Activated naive CD4-positive, alpha-beta T cell treated with anti-CD3 and anti-CD28 coated beads, Interleukin-2, amount 50 U/mL, for 24 hours (primary cell): ENCODE measurements around the gene BCL2A1.
"Not testable (repeated sequence)": the region's sequence is repeated elsewhere in the genome, so short reads cannot be mapped to it uniquely, and the experiment has no call there.

ENCODE experiments used
- H3K27ac Mint-ChIP-seq: one replicate; pipeline ENCODE4 v1.8.0; 2021; ENCODE audit warnings: mild to moderate bottlenecking, mixed read lengths
- H3K27me3 Mint-ChIP-seq: one replicate; pipeline ENCODE4 v1.8.0; 2021; ENCODE audit warnings: mixed read lengths
- H3K36me3 Mint-ChIP-seq: one replicate; pipeline ENCODE4 v1.8.0; 2021; ENCODE audit warnings: mixed read lengths
- H3K4me1 Mint-ChIP-seq: one replicate; pipeline ENCODE4 v1.8.0; 2021; ENCODE audit warnings: mixed read lengths
- H3K4me3 Mint-ChIP-seq: one replicate; pipeline ENCODE4 v1.8.0; 2021; ENCODE audit warnings: mild to moderate bottlenecking, mixed read lengths
- H3K9me3 Mint-ChIP-seq: one replicate; pipeline ENCODE4 v1.8.0; 2021; ENCODE audit warnings: mixed read lengths

BCL2A1 gene

GRCh38 chr15:79926116-79926515 is 44.9 kb downstream of the BCL2A1 start:
- H3K27ac Mint-ChIP-seq, H3K27me3 Mint-ChIP-seq, H3K9me3 Mint-ChIP-seq, H3K4me3 Mint-ChIP-seq: not testable (repeated sequence)
- Mint-ChIP-seq H3K4me1 (peaks cover 26% of the 10 kb centered on the region), H3K36me3 (peaks cover 13% of the 10 kb centered on the region)

GRCh38 chr15:79924379-79924778 is 46.6 kb downstream of the BCL2A1 start:
- H3K36me3 Mint-ChIP-seq = peaks cover 23% of the 10 kb centered on the region
- peaks cover 5% of the 10 kb centered on the region for H3K9me3 Mint-ChIP-seq
- H3K4me3 Mint-ChIP-seq = peak overlapping the region; percentile 93
- no peaks in the 10 kb centered on the region for H3K27me3 Mint-ChIP-seq
- H3K27ac Mint-ChIP-seq = peak overlapping the region; percentile 51
- H3K4me1 Mint-ChIP-seq = peaks cover 26% of the 10 kb centered on the region

GRCh38 chr15:79923515-79924169 is 47.4 kb downstream of the BCL2A1 start:
- Mint-ChIP-seq H3K4me1 (peaks cover 26% of the 10 kb centered on the region), H3K36me3 (peaks cover 30% of the 10 kb centered on the region), H3K9me3 (peaks cover 5% of the 10 kb centered on the region)

GRCh38 chr15:79923079-79923514 is 47.9 kb downstream of the BCL2A1 start:
- H3K36me3 Mint-ChIP-seq = peaks cover 33% of the 10 kb centered on the region

More at GRCh38 chr15:79923515-79924169, 47.4 kb downstream of the BCL2A1 start:
- peak overlapping the region; percentile 93 for H3K4me3 Mint-ChIP-seq
- no peaks in the 10 kb centered on the region for H3K27me3 Mint-ChIP-seq
- H3K27ac Mint-ChIP-seq = peak overlapping the region; percentile 95

GRCh38 chr15:79922512-79923078 is 48.4 kb downstream of the BCL2A1 start:
- Mint-ChIP-seq H3K4me3 (peak overlapping the region; percentile 93), H3K27ac (peak overlapping the region; percentile 95), H3K36me3 (peaks cover 38% of the 10 kb centered on the region), H3K27me3 (no peaks in the 10 kb centered on the region), H3K4me1 (peaks cover 26% of the 10 kb centered on the region), H3K9me3 (peaks cover 5% of the 10 kb centered on the region)

More at GRCh38 chr15:79923079-79923514, 47.9 kb downstream of the BCL2A1 start:
- Mint-ChIP-seq H3K4me1 (peaks cover 26% of the 10 kb centered on the region), H3K27ac (peak overlapping the region; percentile 95), H3K4me3 (peak overlapping the region; percentile 93), H3K27me3 (no peaks in the 10 kb centered on the region), H3K9me3 (peaks cover 5% of the 10 kb centered on the region)

- no peak overlapping the region for H3K4me3 Mint-ChIP-seq
- peaks cover 5% of the 10 kb centered on the region for H3K9me3 Mint-ChIP-seq
- peaks cover 49% of the 10 kb centered on the region for H3K36me3 Mint-ChIP-seq
- no peaks in the 10 kb centered on the region for H3K27me3 Mint-ChIP-seq
- no peak overlapping the region for H3K27ac Mint-ChIP-seq
- H3K4me1 Mint-ChIP-seq = peaks cover 26% of the 10 kb centered on the region
Observed at GRCh38 chr15:79919749-79920511, 51.1 kb downstream of the BCL2A1 start.

- H3K27me3 Mint-ChIP-seq = no peaks in the 10 kb centered on the region
- H3K9me3 Mint-ChIP-seq = peaks cover 5% of the 10 kb centered on the region
- peaks cover 52% of the 10 kb centered on the region for H3K36me3 Mint-ChIP-seq
- peaks cover 22% of the 10 kb centered on the region for H3K4me1 Mint-ChIP-seq
- H3K27ac Mint-ChIP-seq = no peak overlapping the region
- H3K4me3 Mint-ChIP-seq = no peak overlapping the region
Observed at GRCh38 chr15:79919090-79919748, 51.8 kb downstream of the BCL2A1 start.

GRCh38 chr15:79918278-79918677 is 52.7 kb downstream of the BCL2A1 start:
- H3K4me1 Mint-ChIP-seq = peaks cover 18% of the 10 kb centered on the region
- no peaks in the 10 kb centered on the region for H3K27me3 Mint-ChIP-seq
- H3K36me3 Mint-ChIP-seq = peaks cover 59% of the 10 kb centered on the region
- H3K27ac Mint-ChIP-seq = no peak overlapping the region
- no peak overlapping the region for H3K4me3 Mint-ChIP-seq
- H3K9me3 Mint-ChIP-seq = peaks cover 12% of the 10 kb centered on the region

- Mint-ChIP-seq H3K36me3 (peaks cover 55% of the 10 kb centered on the region), H3K9me3 (peaks cover 14% of the 10 kb centered on the region), H3K27me3 (no peaks in the 10 kb centered on the region), H3K4me1 (peaks cover 4% of the 10 kb centered on the region), H3K27ac (no peak overlapping the region), H3K4me3 (no peak overlapping the region)
Observed at GRCh38 chr15:79916502-79917132, 54.4 kb downstream of the BCL2A1 start.

- not testable (repeated sequence) for H3K4me1 Mint-ChIP-seq, H3K27me3 Mint-ChIP-seq, H3K4me3 Mint-ChIP-seq, H3K9me3 Mint-ChIP-seq, H3K27ac Mint-ChIP-seq
- peaks cover 51% of the 10 kb centered on the region for H3K36me3 Mint-ChIP-seq
Observed at GRCh38 chr15:79915776-79916501, 55.1 kb downstream of the BCL2A1 start.

GRCh38 chr15:79914728-79915127 is 56.3 kb downstream of the BCL2A1 start:
- Mint-ChIP-seq H3K4me3 (no peak overlapping the region), H3K9me3 (peaks cover 19% of the 10 kb centered on the region), H3K27ac (no peak overlapping the region), H3K36me3 (peaks cover 53% of the 10 kb centered on the region), H3K4me1 (peaks cover 7% of the 10 kb centered on the region), H3K27me3 (no peaks in the 10 kb centered on the region)
